K562 (cell line): Measurements from ENCODE around the gene TTC24. TPM values are rescaled to one million over a fixed set of nuclear protein-coding genes. Genes with fewer than 3 reads are reported as not detected.

Experiments used
- EGR1 ChIP-seq: fragments of 450-650 bp; conservative IDR thresholded peaks from 2 replicates; pipeline ENCODE4 v1.6.1; 2017; ENCODE audit warnings: mild to moderate bottlenecking
- FOSL1 ChIP-seq: fragments of 200-800 bp; sonication (Bioruptor generic); conservative IDR thresholded peaks from 2 replicates; pipeline ENCODE4 v1.6.1; 2016; ENCODE audit warnings: missing genetic modification characterization, missing compliant biosample characterization
- HNRNPUL1 ChIP-seq: fragments of 200-400 bp; formaldehyde crosslinking; IDR thresholded peaks from 2 replicates; pipeline ENCODE4 v1.6.1; 2017; ENCODE audit warnings: low read length
- NR1H2 ChIP-seq: sonication (generic); formaldehyde crosslinking; IDR thresholded peaks from 2 replicates; pipeline ENCODE4 v1.4.0; 2020; ENCODE audit warnings: mild to moderate bottlenecking, missing genetic modification reagents
- RBFOX2 ChIP-seq: fragments of 200-400 bp; formaldehyde crosslinking; IDR thresholded peaks from 2 replicates; pipeline ENCODE4 v1.6.1; 2017; ENCODE audit warnings: low read depth, mild to moderate bottlenecking, low read length, moderate library complexity
- SAFB ChIP-seq: fragments of 200-400 bp; formaldehyde crosslinking; IDR thresholded peaks from 2 replicates; pipeline ENCODE4 v1.6.1; 2017; ENCODE audit warnings: low read depth, low read length, borderline replicate concordance
- TFAM ChIP-seq: fragments of 250-450 bp; sonication (Bioruptor Pico); conservative IDR thresholded peaks from 2 replicates; pipeline ENCODE4 v1.5.0; 2021; ENCODE audit warnings: mild to moderate bottlenecking, moderate library complexity
- polyA plus RNA-seq, 8 experiments: library from polyadenylated mRNA; depleted of rRNA in 4 of 8; stranded (reverse) in 5 of 8; unstranded in 3 of 8; fragments of >200 nt; fragmentation: Nextera tagmentation in 2 of 8; fragmentation: Illumina TruSeq in 1 of 8; extraction: Ambion mirVana in 2 of 8; extraction: Trizol in 1 of 8; gene quantifications; 2 replicates each; pipeline versions ENCODE4 v1.2.1 to v1.2.3, GENCODE V29; 2011 to 2014; ENCODE audit warnings: inconsistent platforms in 1 of 8, missing spikeins in 1 of 8
- total RNA-seq, 7 experiments: library from RNA; depleted of rRNA in 6 of 7; stranded (reverse); fragments of >200 nt in 6 of 7; fragmentation: Illumina TruSeq in 2 of 7; extraction: Trizol in 2 of 7; gene quantifications; 2 replicates each; pipeline versions ENCODE4 v1.2.1 to v1.2.3, GENCODE V29; 2011 to 2021; ENCODE audit warnings: low replicate concordance in 1 of 7
- TF ChIP-seq, protein P1 (sequence below): fragments of 200-600 bp; sonication (generic); IDR thresholded peaks from one replicate; pipeline ENCODE4 v1.6.1; 2012; ENCODE audit warnings: mild to moderate bottlenecking, low read depth, low read length, inconsistent platforms
- TF ChIP-seq, protein P2 (sequence below): sonication (generic); formaldehyde crosslinking; IDR thresholded peaks from 2 replicates; pipeline ENCODE4 v1.8.0; 2022; ENCODE audit warnings: mild to moderate bottlenecking, missing genetic modification reagents
- TF ChIP-seq, protein P3 (sequence below): fragments of 250-450 bp; sonication (Bioruptor Pico); IDR thresholded peaks from 2 replicates; pipeline ENCODE4 v1.8.0; 2022; ENCODE audit warnings: inconsistent platforms, mild to moderate bottlenecking, moderate library complexity, borderline replicate concordance

TTC24 gene
- total and polyA plus RNA-seq, 9 of the 15 experiments (the other 6 are each of a cell fraction or from before 2014, with no cell fraction given), result not detected

DNA sequence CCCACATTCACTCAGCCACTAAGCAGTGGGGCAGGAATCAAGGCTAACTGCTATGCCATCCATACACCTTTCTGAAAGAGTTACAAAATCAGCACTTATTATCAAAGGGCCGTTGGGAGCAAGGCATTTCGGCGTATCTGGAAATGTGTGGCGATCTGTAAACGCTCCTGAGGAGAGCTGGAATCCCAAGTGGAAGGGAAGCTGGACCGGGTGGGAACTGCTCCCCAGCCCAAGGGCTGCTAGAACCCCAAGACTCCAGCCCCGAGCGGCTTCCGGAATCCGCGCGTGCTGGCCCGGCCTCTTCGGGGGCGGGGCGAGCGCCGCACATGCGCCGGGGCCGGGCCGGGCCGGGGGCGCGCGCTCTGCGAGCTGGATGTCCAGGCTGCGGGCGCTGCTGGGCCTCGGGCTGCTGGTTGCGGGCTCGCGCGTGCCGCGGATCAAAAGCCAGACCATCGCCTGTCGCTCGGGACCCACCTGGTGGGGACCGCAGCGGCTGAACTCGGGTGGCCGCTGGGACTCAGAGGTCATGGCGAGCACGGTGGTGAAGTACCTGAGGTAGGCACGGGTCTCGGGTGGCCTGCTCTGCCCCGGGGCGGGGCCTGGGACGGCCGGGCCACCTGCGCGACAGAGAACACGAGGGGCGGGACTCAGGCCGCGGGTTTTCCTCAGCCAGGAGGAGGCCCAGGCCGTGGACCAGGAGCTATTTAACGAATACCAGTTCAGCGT is 12.1 kb downstream of the TTC24 start, which contains the start of gene NAXE (continued):
- TF ChIP-seq, protein P1, sequence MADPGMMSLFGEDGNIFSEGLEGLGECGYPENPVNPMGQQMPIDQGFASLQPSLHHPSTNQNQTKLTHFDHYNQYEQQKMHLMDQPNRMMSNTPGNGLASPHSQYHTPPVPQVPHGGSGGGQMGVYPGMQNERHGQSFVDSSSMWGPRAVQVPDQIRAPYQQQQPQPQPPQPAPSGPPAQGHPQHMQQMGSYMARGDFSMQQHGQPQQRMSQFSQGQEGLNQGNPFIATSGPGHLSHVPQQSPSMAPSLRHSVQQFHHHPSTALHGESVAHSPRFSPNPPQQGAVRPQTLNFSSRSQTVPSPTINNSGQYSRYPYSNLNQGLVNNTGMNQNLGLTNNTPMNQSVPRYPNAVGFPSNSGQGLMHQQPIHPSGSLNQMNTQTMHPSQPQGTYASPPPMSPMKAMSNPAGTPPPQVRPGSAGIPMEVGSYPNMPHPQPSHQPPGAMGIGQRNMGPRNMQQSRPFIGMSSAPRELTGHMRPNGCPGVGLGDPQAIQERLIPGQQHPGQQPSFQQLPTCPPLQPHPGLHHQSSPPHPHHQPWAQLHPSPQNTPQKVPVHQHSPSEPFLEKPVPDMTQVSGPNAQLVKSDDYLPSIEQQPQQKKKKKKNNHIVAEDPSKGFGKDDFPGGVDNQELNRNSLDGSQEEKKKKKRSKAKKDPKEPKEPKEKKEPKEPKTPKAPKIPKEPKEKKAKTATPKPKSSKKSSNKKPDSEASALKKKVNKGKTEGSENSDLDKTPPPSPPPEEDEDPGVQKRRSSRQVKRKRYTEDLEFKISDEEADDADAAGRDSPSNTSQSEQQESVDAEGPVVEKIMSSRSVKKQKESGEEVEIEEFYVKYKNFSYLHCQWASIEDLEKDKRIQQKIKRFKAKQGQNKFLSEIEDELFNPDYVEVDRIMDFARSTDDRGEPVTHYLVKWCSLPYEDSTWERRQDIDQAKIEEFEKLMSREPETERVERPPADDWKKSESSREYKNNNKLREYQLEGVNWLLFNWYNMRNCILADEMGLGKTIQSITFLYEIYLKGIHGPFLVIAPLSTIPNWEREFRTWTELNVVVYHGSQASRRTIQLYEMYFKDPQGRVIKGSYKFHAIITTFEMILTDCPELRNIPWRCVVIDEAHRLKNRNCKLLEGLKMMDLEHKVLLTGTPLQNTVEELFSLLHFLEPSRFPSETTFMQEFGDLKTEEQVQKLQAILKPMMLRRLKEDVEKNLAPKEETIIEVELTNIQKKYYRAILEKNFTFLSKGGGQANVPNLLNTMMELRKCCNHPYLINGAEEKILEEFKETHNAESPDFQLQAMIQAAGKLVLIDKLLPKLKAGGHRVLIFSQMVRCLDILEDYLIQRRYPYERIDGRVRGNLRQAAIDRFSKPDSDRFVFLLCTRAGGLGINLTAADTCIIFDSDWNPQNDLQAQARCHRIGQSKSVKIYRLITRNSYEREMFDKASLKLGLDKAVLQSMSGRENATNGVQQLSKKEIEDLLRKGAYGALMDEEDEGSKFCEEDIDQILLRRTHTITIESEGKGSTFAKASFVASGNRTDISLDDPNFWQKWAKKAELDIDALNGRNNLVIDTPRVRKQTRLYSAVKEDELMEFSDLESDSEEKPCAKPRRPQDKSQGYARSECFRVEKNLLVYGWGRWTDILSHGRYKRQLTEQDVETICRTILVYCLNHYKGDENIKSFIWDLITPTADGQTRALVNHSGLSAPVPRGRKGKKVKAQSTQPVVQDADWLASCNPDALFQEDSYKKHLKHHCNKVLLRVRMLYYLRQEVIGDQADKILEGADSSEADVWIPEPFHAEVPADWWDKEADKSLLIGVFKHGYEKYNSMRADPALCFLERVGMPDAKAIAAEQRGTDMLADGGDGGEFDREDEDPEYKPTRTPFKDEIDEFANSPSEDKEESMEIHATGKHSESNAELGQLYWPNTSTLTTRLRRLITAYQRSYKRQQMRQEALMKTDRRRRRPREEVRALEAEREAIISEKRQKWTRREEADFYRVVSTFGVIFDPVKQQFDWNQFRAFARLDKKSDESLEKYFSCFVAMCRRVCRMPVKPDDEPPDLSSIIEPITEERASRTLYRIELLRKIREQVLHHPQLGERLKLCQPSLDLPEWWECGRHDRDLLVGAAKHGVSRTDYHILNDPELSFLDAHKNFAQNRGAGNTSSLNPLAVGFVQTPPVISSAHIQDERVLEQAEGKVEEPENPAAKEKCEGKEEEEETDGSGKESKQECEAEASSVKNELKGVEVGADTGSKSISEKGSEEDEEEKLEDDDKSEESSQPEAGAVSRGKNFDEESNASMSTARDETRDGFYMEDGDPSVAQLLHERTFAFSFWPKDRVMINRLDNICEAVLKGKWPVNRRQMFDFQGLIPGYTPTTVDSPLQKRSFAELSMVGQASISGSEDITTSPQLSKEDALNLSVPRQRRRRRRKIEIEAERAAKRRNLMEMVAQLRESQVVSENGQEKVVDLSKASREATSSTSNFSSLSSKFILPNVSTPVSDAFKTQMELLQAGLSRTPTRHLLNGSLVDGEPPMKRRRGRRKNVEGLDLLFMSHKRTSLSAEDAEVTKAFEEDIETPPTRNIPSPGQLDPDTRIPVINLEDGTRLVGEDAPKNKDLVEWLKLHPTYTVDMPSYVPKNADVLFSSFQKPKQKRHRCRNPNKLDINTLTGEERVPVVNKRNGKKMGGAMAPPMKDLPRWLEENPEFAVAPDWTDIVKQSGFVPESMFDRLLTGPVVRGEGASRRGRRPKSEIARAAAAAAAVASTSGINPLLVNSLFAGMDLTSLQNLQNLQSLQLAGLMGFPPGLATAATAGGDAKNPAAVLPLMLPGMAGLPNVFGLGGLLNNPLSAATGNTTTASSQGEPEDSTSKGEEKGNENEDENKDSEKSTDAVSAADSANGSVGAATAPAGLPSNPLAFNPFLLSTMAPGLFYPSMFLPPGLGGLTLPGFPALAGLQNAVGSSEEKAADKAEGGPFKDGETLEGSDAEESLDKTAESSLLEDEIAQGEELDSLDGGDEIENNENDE, result no peak
- TF ChIP-seq, protein P2, sequence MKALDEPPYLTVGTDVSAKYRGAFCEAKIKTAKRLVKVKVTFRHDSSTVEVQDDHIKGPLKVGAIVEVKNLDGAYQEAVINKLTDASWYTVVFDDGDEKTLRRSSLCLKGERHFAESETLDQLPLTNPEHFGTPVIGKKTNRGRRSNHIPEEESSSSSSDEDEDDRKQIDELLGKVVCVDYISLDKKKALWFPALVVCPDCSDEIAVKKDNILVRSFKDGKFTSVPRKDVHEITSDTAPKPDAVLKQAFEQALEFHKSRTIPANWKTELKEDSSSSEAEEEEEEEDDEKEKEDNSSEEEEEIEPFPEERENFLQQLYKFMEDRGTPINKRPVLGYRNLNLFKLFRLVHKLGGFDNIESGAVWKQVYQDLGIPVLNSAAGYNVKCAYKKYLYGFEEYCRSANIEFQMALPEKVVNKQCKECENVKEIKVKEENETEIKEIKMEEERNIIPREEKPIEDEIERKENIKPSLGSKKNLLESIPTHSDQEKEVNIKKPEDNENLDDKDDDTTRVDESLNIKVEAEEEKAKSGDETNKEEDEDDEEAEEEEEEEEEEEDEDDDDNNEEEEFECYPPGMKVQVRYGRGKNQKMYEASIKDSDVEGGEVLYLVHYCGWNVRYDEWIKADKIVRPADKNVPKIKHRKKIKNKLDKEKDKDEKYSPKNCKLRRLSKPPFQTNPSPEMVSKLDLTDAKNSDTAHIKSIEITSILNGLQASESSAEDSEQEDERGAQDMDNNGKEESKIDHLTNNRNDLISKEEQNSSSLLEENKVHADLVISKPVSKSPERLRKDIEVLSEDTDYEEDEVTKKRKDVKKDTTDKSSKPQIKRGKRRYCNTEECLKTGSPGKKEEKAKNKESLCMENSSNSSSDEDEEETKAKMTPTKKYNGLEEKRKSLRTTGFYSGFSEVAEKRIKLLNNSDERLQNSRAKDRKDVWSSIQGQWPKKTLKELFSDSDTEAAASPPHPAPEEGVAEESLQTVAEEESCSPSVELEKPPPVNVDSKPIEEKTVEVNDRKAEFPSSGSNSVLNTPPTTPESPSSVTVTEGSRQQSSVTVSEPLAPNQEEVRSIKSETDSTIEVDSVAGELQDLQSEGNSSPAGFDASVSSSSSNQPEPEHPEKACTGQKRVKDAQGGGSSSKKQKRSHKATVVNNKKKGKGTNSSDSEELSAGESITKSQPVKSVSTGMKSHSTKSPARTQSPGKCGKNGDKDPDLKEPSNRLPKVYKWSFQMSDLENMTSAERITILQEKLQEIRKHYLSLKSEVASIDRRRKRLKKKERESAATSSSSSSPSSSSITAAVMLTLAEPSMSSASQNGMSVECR (CRISPR knock-in tag), result peak; percentile 86
- TF ChIP-seq NR1H2, result no peak
- TF ChIP-seq, protein P3, sequence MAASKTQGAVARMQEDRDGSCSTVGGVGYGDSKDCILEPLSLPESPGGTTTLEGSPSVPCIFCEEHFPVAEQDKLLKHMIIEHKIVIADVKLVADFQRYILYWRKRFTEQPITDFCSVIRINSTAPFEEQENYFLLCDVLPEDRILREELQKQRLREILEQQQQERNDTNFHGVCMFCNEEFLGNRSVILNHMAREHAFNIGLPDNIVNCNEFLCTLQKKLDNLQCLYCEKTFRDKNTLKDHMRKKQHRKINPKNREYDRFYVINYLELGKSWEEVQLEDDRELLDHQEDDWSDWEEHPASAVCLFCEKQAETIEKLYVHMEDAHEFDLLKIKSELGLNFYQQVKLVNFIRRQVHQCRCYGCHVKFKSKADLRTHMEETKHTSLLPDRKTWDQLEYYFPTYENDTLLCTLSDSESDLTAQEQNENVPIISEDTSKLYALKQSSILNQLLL (CRISPR knock-in tag), result no peak
- TF ChIP-seq SAFB, result peak; percentile 87
- TF ChIP-seq EGR1, result no peak
- TF ChIP-seq FOSL1 (tag), result no peak
- TF ChIP-seq TFAM (CRISPR knock-in tag), result no peak
- peak; percentile 88 for TF ChIP-seq RBFOX2
- TF ChIP-seq HNRNPUL1, result no peak
